ENCODE results near the gene UNC80.

DNA sequence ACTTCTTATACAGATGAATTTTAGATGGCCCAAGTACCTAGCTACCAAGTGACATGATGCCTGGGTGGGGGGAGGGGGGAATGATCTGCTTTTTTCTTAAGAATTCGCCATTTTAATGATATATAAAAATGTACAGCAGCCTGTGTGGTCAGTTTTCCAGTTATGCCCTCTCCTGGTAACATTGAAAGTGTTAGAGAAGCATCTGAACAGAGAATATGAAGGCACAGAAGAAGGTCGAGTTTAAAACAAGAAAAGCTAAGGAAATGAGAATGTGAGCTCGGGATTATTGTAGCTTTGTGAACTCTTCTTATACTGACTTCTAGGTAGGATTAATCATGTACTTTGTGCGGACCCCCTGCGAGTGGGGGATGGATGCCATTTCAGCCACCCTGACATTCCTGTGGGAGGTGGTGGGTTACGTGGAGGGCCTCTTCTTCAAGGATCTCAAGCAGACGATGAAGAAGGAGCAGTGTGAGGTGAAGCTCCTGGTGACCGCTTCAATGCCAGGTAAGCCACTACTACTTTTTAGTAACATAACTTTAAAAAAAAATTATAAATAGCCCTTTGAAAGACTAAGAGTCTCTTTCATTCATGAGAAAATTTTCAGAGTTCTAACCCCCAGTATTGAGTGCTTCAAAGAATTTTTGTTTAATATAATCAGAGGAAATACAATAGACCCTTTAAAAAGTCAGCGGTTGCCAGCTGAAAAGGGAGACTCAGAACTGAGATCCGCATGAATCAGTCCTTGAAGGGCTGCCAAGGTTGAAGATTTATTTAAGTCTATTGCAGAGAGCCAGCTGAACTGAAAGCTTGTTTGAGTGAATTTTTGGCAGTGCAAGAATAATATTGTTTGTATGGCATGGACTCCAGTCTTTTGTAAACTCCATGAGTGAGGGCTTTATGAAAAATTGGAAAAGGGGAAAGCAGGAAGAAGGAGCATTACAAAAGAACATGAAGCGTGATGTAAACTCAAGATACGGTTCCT lies 162.2 kb downstream of the UNC80 start:
- TF ChIP-seq, protein P1, sequence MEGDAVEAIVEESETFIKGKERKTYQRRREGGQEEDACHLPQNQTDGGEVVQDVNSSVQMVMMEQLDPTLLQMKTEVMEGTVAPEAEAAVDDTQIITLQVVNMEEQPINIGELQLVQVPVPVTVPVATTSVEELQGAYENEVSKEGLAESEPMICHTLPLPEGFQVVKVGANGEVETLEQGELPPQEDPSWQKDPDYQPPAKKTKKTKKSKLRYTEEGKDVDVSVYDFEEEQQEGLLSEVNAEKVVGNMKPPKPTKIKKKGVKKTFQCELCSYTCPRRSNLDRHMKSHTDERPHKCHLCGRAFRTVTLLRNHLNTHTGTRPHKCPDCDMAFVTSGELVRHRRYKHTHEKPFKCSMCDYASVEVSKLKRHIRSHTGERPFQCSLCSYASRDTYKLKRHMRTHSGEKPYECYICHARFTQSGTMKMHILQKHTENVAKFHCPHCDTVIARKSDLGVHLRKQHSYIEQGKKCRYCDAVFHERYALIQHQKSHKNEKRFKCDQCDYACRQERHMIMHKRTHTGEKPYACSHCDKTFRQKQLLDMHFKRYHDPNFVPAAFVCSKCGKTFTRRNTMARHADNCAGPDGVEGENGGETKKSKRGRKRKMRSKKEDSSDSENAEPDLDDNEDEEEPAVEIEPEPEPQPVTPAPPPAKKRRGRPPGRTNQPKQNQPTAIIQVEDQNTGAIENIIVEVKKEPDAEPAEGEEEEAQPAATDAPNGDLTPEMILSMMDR (IDR thresholded peaks at IDR 0.05) = no peak
- TF ChIP-seq EP300 (IDR thresholded peaks at IDR 0.05) (no peak), POLR2AphosphoS5 (IDR thresholded peaks at IDR 0.05) (no peak)
